GM12801 (cell line): ENCODE data around the gene DTX3L.

Source experiments
- TF ChIP-seq, protein P1 (sequence below): IDR thresholded peaks from one replicate; pipeline ENCODE4 v1.5.1; 2011; ENCODE audit warnings: control low read depth; ENCODE audit not compliant: insufficient read length; ENCODE audit errors: extremely low read depth

Gene DTX3L

DNA sequence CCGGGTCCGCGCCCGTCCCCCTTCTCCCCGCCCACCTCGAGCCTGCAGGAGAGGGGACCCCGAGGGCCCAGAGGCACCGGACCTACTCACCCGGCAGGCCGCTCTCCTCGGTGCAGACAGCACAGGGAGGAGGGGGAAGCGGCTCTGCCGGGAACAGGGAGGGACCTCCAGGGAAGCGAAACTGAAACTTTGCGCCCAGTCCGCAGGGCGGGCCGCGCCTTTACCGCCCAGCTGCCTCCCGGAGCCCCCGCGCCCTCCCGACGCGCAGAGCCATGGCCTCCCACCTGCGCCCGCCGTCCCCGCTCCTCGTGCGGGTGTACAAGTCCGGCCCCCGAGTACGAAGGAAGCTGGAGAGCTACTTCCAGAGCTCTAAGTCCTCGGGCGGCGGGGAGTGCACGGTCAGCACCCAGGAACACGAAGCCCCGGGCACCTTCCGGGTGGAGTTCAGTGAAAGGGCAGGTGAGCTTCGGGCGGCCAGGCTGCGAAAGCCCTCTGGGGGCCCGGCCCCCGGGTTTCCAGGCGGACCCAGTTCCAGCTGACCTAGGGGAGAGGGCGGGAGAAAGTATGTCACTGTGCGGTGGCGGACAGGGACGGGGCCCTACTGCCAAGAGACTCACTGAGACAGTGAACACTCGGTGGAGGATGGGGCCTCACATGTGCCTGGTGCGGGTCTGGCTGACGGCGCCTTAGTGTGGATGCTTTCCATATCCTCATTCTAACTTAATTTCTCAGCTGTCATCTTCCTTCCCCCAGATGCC lies at the start of gene DTX3L, which contains the start of gene PARP9:
TSS of gene DTX3L (plus strand) at position 184 of the 758 bp plus-strand sequence. CDS start at position 273, 89 bp downstream.
TSS of gene PARP9 (minus strand) at position 146 of the 758 bp plus-strand sequence. CDS start 4,680 bp downstream, outside the sequence.
- TF ChIP-seq, protein P1, sequence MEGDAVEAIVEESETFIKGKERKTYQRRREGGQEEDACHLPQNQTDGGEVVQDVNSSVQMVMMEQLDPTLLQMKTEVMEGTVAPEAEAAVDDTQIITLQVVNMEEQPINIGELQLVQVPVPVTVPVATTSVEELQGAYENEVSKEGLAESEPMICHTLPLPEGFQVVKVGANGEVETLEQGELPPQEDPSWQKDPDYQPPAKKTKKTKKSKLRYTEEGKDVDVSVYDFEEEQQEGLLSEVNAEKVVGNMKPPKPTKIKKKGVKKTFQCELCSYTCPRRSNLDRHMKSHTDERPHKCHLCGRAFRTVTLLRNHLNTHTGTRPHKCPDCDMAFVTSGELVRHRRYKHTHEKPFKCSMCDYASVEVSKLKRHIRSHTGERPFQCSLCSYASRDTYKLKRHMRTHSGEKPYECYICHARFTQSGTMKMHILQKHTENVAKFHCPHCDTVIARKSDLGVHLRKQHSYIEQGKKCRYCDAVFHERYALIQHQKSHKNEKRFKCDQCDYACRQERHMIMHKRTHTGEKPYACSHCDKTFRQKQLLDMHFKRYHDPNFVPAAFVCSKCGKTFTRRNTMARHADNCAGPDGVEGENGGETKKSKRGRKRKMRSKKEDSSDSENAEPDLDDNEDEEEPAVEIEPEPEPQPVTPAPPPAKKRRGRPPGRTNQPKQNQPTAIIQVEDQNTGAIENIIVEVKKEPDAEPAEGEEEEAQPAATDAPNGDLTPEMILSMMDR, result no peak

DNA sequence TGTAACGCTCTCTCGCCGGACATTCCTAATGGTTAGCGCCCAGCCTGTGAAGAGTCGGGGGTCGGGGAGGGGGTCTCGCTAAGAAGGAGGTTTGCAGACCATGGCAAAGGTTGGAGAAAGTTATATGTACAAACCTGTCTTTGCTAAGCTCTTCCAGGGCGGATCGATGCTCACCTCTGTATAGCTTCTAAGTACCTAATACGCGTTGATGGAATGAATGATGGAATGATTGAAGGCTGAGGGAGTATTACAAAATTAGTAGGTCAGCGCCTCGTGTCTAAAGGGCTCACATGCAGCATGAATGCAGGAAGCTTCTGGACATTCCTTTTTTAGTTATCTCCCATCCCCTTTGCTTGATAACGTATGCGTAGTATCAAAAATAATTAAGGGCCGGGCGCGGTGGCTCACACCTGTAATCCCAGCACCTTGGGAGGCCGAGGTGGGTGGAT lies 49.1 kb upstream of the DTX3L start:
- TF ChIP-seq, protein P1, result no peak

DNA sequence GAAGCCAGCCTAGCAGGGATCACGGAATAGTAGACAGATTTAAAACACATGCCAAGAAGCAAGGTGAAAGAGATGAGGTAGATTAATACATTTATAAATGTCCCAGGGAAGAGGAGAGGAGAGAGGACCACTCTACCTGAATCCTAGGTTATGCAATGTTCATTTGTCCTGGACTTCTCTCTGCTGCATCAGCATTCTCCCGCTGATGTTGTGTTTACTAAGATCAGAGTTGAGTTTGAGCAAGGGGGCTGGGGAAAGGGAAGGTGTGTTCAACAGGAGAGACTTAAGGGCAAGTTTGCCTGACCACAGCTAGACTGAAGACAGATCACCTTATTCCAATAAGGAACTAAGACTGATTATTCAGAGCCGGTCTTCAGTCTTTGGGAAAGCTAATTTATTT lies 48.3 kb upstream of the DTX3L start:
- TF ChIP-seq, protein P1, result no peak

DNA sequence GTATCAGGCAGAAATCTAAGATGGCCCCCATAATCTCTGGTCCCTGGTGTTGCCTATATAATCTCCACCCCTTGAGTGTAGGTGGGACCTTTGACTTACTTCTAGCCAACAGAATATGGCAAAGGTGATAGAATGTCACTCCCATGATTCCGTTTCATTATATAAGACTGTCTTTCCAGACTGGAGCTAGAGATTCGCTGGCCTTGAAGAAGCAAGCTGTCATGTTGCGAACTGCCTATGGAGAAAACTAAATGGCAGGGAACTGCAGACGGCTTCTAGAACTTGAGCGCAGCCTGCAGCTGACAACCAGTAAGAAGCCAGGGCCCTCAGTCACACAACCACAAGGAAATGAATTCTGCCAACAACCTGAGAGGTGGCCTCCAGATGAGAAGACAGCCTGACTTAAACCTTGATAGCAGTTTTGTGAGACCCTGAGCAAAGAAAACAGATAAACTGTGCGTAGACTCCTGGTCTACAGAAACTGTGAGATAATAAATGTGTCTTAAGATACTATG lies 47.2 kb upstream of the DTX3L start:
- TF ChIP-seq, protein P1, result no peak

DNA sequence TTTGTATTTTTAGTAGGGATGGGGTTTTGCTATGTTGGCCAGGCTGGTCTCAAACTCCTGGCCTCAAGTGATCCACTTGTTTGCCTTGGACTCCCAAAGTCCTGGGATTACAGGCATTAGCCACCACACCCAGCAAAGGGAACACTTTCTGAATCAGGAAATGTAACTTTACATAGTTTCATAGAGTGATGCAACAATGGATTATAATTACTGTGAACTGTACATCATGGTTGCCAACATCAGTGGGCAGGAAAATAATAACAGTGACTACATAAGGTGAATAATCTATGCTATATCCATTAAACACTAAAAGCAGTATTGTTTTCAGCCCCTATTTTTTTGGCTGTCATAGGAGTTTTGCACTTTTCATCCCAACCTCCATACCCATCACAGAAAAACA lies 44.4 kb upstream of the DTX3L start:
- TF ChIP-seq, protein P1, result no peak

DNA sequence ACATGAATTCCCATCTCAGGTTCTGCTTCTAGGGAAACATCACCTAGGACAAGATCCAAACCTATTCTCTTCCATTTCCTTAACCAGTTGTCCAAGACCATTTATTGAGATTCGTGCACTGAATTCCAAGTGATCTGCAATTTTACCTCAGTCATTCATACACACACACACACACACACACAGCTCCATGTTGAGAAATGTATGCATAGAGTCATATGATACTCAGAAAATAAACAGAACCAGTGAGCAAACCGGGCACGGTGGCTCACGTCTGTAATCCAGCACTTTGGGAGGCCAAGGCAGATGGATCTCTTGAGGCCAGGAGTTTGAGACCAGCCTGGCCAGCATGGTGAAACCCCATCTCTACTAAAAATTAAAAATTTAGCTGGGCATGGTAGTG lies 43.3 kb upstream of the DTX3L start:
- TF ChIP-seq, protein P1, result no peak

DNA sequence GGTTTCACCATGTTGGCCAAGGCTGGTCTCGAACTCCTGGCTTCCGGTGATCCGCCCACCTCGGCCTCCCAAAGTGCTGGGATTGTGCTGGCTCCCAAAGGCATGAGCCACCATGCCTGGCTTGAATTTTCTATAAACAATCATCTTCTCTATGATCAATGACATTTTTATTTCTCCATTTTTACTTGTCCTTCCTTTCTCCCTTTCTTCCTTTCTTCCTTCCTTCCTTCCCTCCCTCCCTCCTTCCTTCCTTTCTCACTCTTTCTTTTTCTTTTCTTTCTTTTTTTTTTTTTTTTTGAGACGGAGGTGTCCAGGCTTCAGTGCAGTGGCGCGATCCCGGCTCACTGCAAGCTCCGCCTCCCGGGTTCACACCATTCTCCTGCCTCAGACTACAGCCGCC lies 40.8 kb upstream of the DTX3L start:
- TF ChIP-seq, protein P1, result no peak
